Naive B cell (primary cell): ENCODE measurements around the gene TAF6. TPM values are rescaled to one million over a fixed set of nuclear protein-coding genes. Genes with fewer than 3 reads are reported as not detected.

Experiments
- ATAC-seq, 2 donors: fragments of 150-1000 bp; cut with Tn5 transposase; 2 replicates each; pipeline ENCODE4 v1.10.0; 2021; ENCODE audit warnings: low read depth in 2 of 2, mild to moderate bottlenecking in 2 of 2, moderate library complexity in 2 of 2
- DNase-seq: peaks from one replicate; pipeline ENCODE4 v3.0.0; 2022
- H3K27ac Mint-ChIP-seq, 6 donors: one replicate each; pipeline ENCODE4 v1.8.0; 2020 to 2022; ENCODE audit warnings: mild to moderate bottlenecking in 6 of 6, mixed read lengths in 6 of 6, moderate library complexity in 5 of 6, inconsistent platforms in 2 of 6
- H3K27me3 Mint-ChIP-seq, 3 donors: one replicate each; pipeline ENCODE4 v1.8.0; 2021 to 2022; ENCODE audit warnings: mixed read lengths in 3 of 3, mild to moderate bottlenecking in 1 of 3
- H3K36me3 Mint-ChIP-seq, 2 donors: one replicate each; pipeline ENCODE4 v1.8.0; 2020 to 2022; ENCODE audit warnings: mixed read lengths in 2 of 2, inconsistent platforms in 1 of 2, mild to moderate bottlenecking in 1 of 2
- H3K4me1 Mint-ChIP-seq, 3 donors: one replicate each; pipeline ENCODE4 v1.8.0; 2020 to 2022; ENCODE audit warnings: mixed read lengths in 3 of 3, inconsistent platforms in 1 of 3, mild to moderate bottlenecking in 1 of 3, moderate library complexity in 1 of 3
- H3K4me3 Mint-ChIP-seq, 8 donors: one replicate each; pipeline ENCODE4 v1.8.0; 2020 to 2022; ENCODE audit warnings: mild to moderate bottlenecking in 8 of 8, mixed read lengths in 8 of 8, moderate library complexity in 8 of 8, inconsistent platforms in 2 of 8
- H3K9me3 Mint-ChIP-seq, 7 donors: one replicate each; pipeline ENCODE4 v1.8.0; 2020 to 2022; ENCODE audit warnings: mixed read lengths in 7 of 7, mild to moderate bottlenecking in 5 of 7, inconsistent platforms in 2 of 7, moderate library complexity in 1 of 7
- polyA plus RNA-seq, 6 donors: library from polyadenylated mRNA; unstranded; fragments of 300-500 nt; fragmentation: Illumina TruSeq; gene quantifications; one replicate each; pipeline ENCODE4 v1.2.3, GENCODE V29; 2021; ENCODE audit warnings: low read depth in 6 of 6

Gene TAF6
- 10 to 100 TPM; 16.8 to 32.2 (median 21.6) TPM for polyA plus RNA-seq

GRCh38 chr7:100119072-100119969 lies at the start of gene TAF6, which contains the start of gene CNPY4:
TSS of gene TAF6 (minus strand) at chr7:100119358. CDS start at chr7:100114209, 5,149 bp downstream.
TSS of gene CNPY4 (plus strand) at chr7:100119634. CDS start at chr7:100119745, 111 bp downstream.
- peak within 1 kb of the TSS; percentile 99 to 100 (median 100) for H3K27ac Mint-ChIP-seq
- H3K9me3 Mint-ChIP-seq = no peaks in the 10 kb centered on the region
- peak; percentile 81 to 82 for ATAC-seq
- H3K4me3 Mint-ChIP-seq = peak within 1 kb of the TSS; percentile 96 to 99 (median 98)
- H3K27me3 Mint-ChIP-seq = no peaks in the 10 kb centered on the region
- DNase-seq = peak; percentile 92
- H3K4me1 Mint-ChIP-seq = peaks cover 21 to 48% (median 45%) of the 10 kb centered on the region in 3 donors
- H3K36me3 Mint-ChIP-seq = no peaks in the 10 kb centered on the region

- ATAC-seq (peak; percentile 13 to 16), DNase-seq (no peak)
- Mint-ChIP-seq H3K36me3 (no peaks in the 10 kb centered on the region), H3K27ac (peak overlapping the region in 2 of 6 donors; percentile 5 to 28), H3K4me1 (peaks cover 41 to 53% (median 49%) of the 10 kb centered on the region in 3 donors), H3K4me3 (peak overlapping the region; percentile 70 to 84 (median 80)), H3K9me3 (no peaks in the 10 kb centered on the region), H3K27me3 (peaks cover 43 to 51% (median 47%) of the 10 kb centered on the region in 3 donors)
Observed at GRCh38 chr7:100167912-100168323, 48.8 kb upstream of the TAF6 start.

- Mint-ChIP-seq H3K9me3 (no peaks in the 10 kb centered on the region), H3K27me3 (peaks cover 43 to 51% (median 47%) of the 10 kb centered on the region in 3 donors), H3K4me3 (peak overlapping the region; percentile 6 to 84 (median 76)), H3K36me3 (no peaks in the 10 kb centered on the region), H3K27ac (peak overlapping the region in 1 of 6 donors; percentile 5), H3K4me1 (peaks cover 41 to 56% (median 53%) of the 10 kb centered on the region in 3 donors)
- no peak for DNase-seq
- ATAC-seq = no peak
Observed at GRCh38 chr7:100166970-100167911, 48.1 kb upstream of the TAF6 start.

- DNase-seq (no peak), ATAC-seq (no peak)
Observed at GRCh38 chr7:100166317-100166940, 47.3 kb upstream of the TAF6 start.

GRCh38 chr7:100163871-100164270 lies 44.7 kb upstream of the TAF6 start:
- ATAC-seq = no peak
- DNase-seq = no peak
- H3K9me3 Mint-ChIP-seq = no peaks in the 10 kb centered on the region
- peaks cover 31 to 34% (median 32%) of the 10 kb centered on the region in 3 donors for H3K27me3 Mint-ChIP-seq
- no peaks in the 10 kb centered on the region for H3K36me3 Mint-ChIP-seq
- peak overlapping the region in 1 of 6 donors; percentile 57 for H3K27ac Mint-ChIP-seq
- peaks cover 26 to 44% (median 43%) of the 10 kb centered on the region in 3 donors for H3K4me1 Mint-ChIP-seq
- peak overlapping the region in 1 of 8 donors; percentile 67 for H3K4me3 Mint-ChIP-seq

More at GRCh38 chr7:100166317-100166940, 47.3 kb upstream of the TAF6 start:
- no peak overlapping the region for H3K27ac Mint-ChIP-seq
- H3K9me3 Mint-ChIP-seq = no peaks in the 10 kb centered on the region
- H3K4me3 Mint-ChIP-seq = peak overlapping the region in 3 of 8 donors; percentile 50 to 80 (median 64)
- no peaks in the 10 kb centered on the region for H3K36me3 Mint-ChIP-seq
- peaks cover 43 to 51% (median 47%) of the 10 kb centered on the region in 3 donors for H3K27me3 Mint-ChIP-seq
- H3K4me1 Mint-ChIP-seq = peaks cover 36 to 54% (median 48%) of the 10 kb centered on the region in 3 donors

- H3K9me3 Mint-ChIP-seq = no peaks in the 10 kb centered on the region
- peaks cover 23 to 26% (median 24%) of the 10 kb centered on the region in 3 donors for H3K27me3 Mint-ChIP-seq
- ATAC-seq (no peak), DNase-seq (no peak)
- H3K27ac Mint-ChIP-seq = peak overlapping the region in 1 of 6 donors; percentile 57
- no peaks in the 10 kb centered on the region for H3K36me3 Mint-ChIP-seq
- H3K4me3 Mint-ChIP-seq = peak overlapping the region in 1 of 8 donors; percentile 42
- peaks cover 18 to 40% (median 39%) of the 10 kb centered on the region in 3 donors for H3K4me1 Mint-ChIP-seq
Observed at GRCh38 chr7:100163006-100163531, 43.9 kb upstream of the TAF6 start.

GRCh38 chr7:100160067-100160466 lies 40.9 kb upstream of the TAF6 start:
- DNase-seq = no peak
- no peaks in the 10 kb centered on the region for H3K27me3 Mint-ChIP-seq
- H3K9me3 Mint-ChIP-seq = no peaks in the 10 kb centered on the region
- H3K4me1 Mint-ChIP-seq = peaks cover 17 to 51% (median 47%) of the 10 kb centered on the region in 3 donors
- no peaks in the 10 kb centered on the region for H3K36me3 Mint-ChIP-seq
- H3K27ac Mint-ChIP-seq = peak overlapping the region in 1 of 6 donors; percentile 75
- ATAC-seq = no peak
- H3K4me3 Mint-ChIP-seq = peak overlapping the region in 7 of 8 donors; percentile 78 to 92 (median 88)

GRCh38 chr7:100159099-100159623 lies 40.0 kb upstream of the TAF6 start:
- no peaks in the 10 kb centered on the region for H3K27me3 Mint-ChIP-seq
- peak overlapping the region; percentile 11 to 94 (median 81) for H3K27ac Mint-ChIP-seq
- peaks cover 16 to 54% (median 49%) of the 10 kb centered on the region in 3 donors for H3K4me1 Mint-ChIP-seq
- H3K9me3 Mint-ChIP-seq = no peaks in the 10 kb centered on the region
- peak overlapping the region; percentile 78 to 93 (median 90) for H3K4me3 Mint-ChIP-seq
- DNase-seq (no peak), ATAC-seq (no peak)
- no peaks in the 10 kb centered on the region for H3K36me3 Mint-ChIP-seq

- ATAC-seq (peak; percentile 91 to 93), DNase-seq (peak; percentile 93)
- Mint-ChIP-seq H3K4me3 (peak within 1 kb of the TSS; percentile 78 to 93 (median 90)), H3K9me3 (no peaks in the 10 kb centered on the region), H3K4me1 (peaks cover 18 to 58% (median 54%) of the 10 kb centered on the region in 3 donors), H3K36me3 (no peaks in the 10 kb centered on the region), H3K27ac (peak within 1 kb of the TSS; percentile 66 to 94 (median 89)), H3K27me3 (no peaks in the 10 kb centered on the region)
Observed at GRCh38 chr7:100158229-100159098, 39.3 kb upstream of the TAF6 start, which contains the start of gene TRAPPC14. TSS of gene TRAPPC14 (minus strand) at chr7:100158723. CDS start at chr7:100158499, 224 bp downstream.

GRCh38 chr7:100157334-100158228 lies 38.4 kb upstream of the TAF6 start:
- Mint-ChIP-seq H3K36me3 (peaks cover under 1 to 3% of the 10 kb centered on the region in 2 donors), H3K9me3 (no peaks in the 10 kb centered on the region), H3K27ac (peak overlapping the region; percentile 66 to 95 (median 89)), H3K4me1 (peaks cover 20 to 60% (median 54%) of the 10 kb centered on the region in 3 donors), H3K4me3 (peak overlapping the region; percentile 78 to 92 (median 88)), H3K27me3 (no peaks in the 10 kb centered on the region)
- DNase-seq (no peak), ATAC-seq (no peak)

GRCh38 chr7:100157069-100157333 lies 37.8 kb upstream of the TAF6 start:
- Mint-ChIP-seq H3K4me1 (peaks cover 26 to 65% (median 59%) of the 10 kb centered on the region in 3 donors), H3K4me3 (peak overlapping the region; percentile 78 to 92 (median 88)), H3K9me3 (no peaks in the 10 kb centered on the region), H3K27me3 (no peaks in the 10 kb centered on the region), H3K27ac (peak overlapping the region; percentile 76 to 95 (median 90)), H3K36me3 (peaks cover 5 to 8% of the 10 kb centered on the region in 2 donors)
- DNase-seq (no peak), ATAC-seq (no peak)
